Neural progenitor cell (in vitro differentiated cells): ENCODE results near the gene GCC1. TPM values are rescaled to one million over a fixed set of nuclear protein-coding genes. Genes with fewer than 3 reads are reported as not detected.

Experiments
- DNase-seq: peaks from one replicate; pipeline ENCODE4 v3.0.0-alpha.2; 2016; ENCODE audit warnings: low spot score
- H2AFZ ChIP-seq: fragments of 200-600 bp; sonication (generic); replicated peaks from 2 replicates; pipeline ENCODE4 v1.6.1; 2016; ENCODE audit warnings: antibody characterized with exemption
- H3F3A ChIP-seq: fragments of 200-600 bp; sonication (generic); 2 replicates; pipeline ENCODE4 v1.6.1; 2016; ENCODE audit warnings: antibody characterized with exemption, low read depth
- H3K27ac ChIP-seq: fragments of 200-600 bp; sonication (generic); 2 replicates; pipeline ENCODE4 v1.5.1; 2016; ENCODE audit warnings: mild to moderate bottlenecking
- H3K27me3 ChIP-seq: fragments of 200-600 bp; sonication (generic); 2 replicates; pipeline ENCODE4 v1.6.1; 2016; ENCODE audit warnings: mild to moderate bottlenecking, moderate library complexity
- H3K36me3 ChIP-seq: fragments of 200-600 bp; sonication (generic); 2 replicates; pipeline ENCODE4 v1.5.1; 2016
- H3K4me1 ChIP-seq: fragments of 200-600 bp; sonication (generic); 2 replicates; pipeline ENCODE4 v1.6.1; 2016; ENCODE audit warnings: mixed run types
- H3K4me2 ChIP-seq: fragments of 200-600 bp; sonication (generic); 2 replicates; pipeline ENCODE4 v1.6.1; 2016
- H3K4me3 ChIP-seq: fragments of 200-600 bp; sonication (generic); 2 replicates; pipeline ENCODE4 v1.5.1; 2016
- H3K79me2 ChIP-seq: fragments of 200-600 bp; sonication (generic); 2 replicates; pipeline ENCODE4 v1.6.1; 2016; ENCODE audit warnings: low read depth
- H3K9ac ChIP-seq: fragments of 200-600 bp; sonication (generic); 2 replicates; pipeline ENCODE4 v1.6.1; 2016
- H3K9me3 ChIP-seq: fragments of 200-600 bp; sonication (generic); 2 replicates; pipeline ENCODE4 v1.5.1; 2016; ENCODE audit warnings: low read depth
- H4K20me1 ChIP-seq: fragments of 200-600 bp; sonication (generic); 2 replicates; pipeline ENCODE4 v1.6.1; 2016; ENCODE audit warnings: low read depth
- H3K27ac Mint-ChIP-seq: 3 replicates; pipeline ENCODE4 v1.8.0; 2021; ENCODE audit warnings: mixed read lengths
- H3K27me3 Mint-ChIP-seq: 2 replicates; pipeline ENCODE4 v1.8.0; 2022; ENCODE audit warnings: low read depth, mild to moderate bottlenecking, inconsistent platforms, moderate library complexity, mixed read lengths; ENCODE audit not compliant: insufficient read depth
- H3K36me3 Mint-ChIP-seq: 3 replicates; pipeline ENCODE4 v1.8.0; 2021; ENCODE audit warnings: mixed read lengths
- H3K4me1 Mint-ChIP-seq: 3 replicates; pipeline ENCODE4 v1.8.0; 2021; ENCODE audit warnings: mixed read lengths
- H3K4me3 Mint-ChIP-seq: 3 replicates; pipeline ENCODE4 v1.8.0; 2021; ENCODE audit warnings: mild to moderate bottlenecking, moderate library complexity, mixed read lengths
- H3K9me3 Mint-ChIP-seq: 3 replicates; pipeline ENCODE4 v1.8.0; 2020; ENCODE audit warnings: mixed read lengths
- CTCF ChIP-seq: fragments of 200-600 bp; sonication (generic); IDR thresholded peaks from 2 replicates; pipeline ENCODE4 v1.5.1; 2017; ENCODE audit warnings: antibody characterized with exemption, mild to moderate bottlenecking
- EZH2 ChIP-seq: fragments of 200-600 bp; sonication (generic); IDR thresholded peaks from 2 replicates; pipeline ENCODE4 v1.6.1; 2017; ENCODE audit warnings: antibody characterized with exemption, mild to moderate bottlenecking, moderate library complexity
- EZH2phosphoT487 ChIP-seq: fragments of 200-600 bp; sonication (generic); IDR thresholded peaks from 2 replicates; pipeline ENCODE4 v1.6.1; 2017; ENCODE audit warnings: antibody characterized with exemption
- total RNA-seq: library from RNA; depleted of rRNA; stranded (reverse); fragments of >200 nt; gene quantifications from 2 replicates; pipeline ENCODE4 v1.2.3, GENCODE V29; 2015; ENCODE audit warnings: low replicate concordance

Gene GCC1
- total RNA-seq, 1 donor from 2014 or later = 7.1 TPM

GRCh38 chr7:127588019-127588696, 2.8 kb upstream of the GCC1 start, which contains the start of gene ARF5:
ARF5 (plus strand) TSS chr7:127588411; CDS start chr7:127588499, 88 bp downstream.
- peaks cover 6% of the 10 kb centered on the region for H3K4me1 ChIP-seq
- peaks cover 10% of the 10 kb centered on the region for H3F3A ChIP-seq
- Mint-ChIP-seq H3K27me3 (peaks cover 6% of the 10 kb centered on the region), H3K4me3 (peak within 1 kb of the TSS; percentile 96), H3K4me1 (peaks cover 28% of the 10 kb centered on the region), H3K36me3 (peaks cover 20% of the 10 kb centered on the region), H3K27ac (peak within 1 kb of the TSS; percentile 76), H3K9me3 (no peaks in the 10 kb centered on the region)
- H3K9ac ChIP-seq = peak within 1 kb of the TSS; percentile 80
- H4K20me1 ChIP-seq = peaks cover 25% of the 10 kb centered on the region
- H3K27me3 ChIP-seq = peaks cover 19% of the 10 kb centered on the region
- peaks cover 34% of the 10 kb centered on the region for H3K79me2 ChIP-seq
- H3K36me3 ChIP-seq = no peaks in the 10 kb centered on the region
- peak within 1 kb of the TSS; percentile 14 for H3K27ac ChIP-seq
- H3K4me2 ChIP-seq = peak within 1 kb of the TSS; percentile 91
- H2AFZ ChIP-seq = peak within 1 kb of the TSS; percentile 97
- TF ChIP-seq EZH2phosphoT487 (no peak), CTCF (no peak), EZH2 (no peak)
- peak; percentile 93 for DNase-seq
- peak within 1 kb of the TSS; percentile 98 for H3K4me3 ChIP-seq
- no peaks in the 10 kb centered on the region for H3K9me3 ChIP-seq

GRCh38 chr7:127587663-127588018, 2.2 kb upstream of the GCC1 start:
- Histone ChIP-seq H3K27ac (no peak overlapping the region), H3K4me3 (peak overlapping the region; percentile 98), H3K4me2 (peak overlapping the region; percentile 91), H4K20me1 (peaks cover 25% of the 10 kb centered on the region), H2AFZ (peak overlapping the region; percentile 81), H3K4me1 (peaks cover 6% of the 10 kb centered on the region), H3K27me3 (peaks cover 19% of the 10 kb centered on the region), H3F3A (peaks cover 10% of the 10 kb centered on the region), H3K79me2 (peaks cover 34% of the 10 kb centered on the region), H3K9me3 (no peaks in the 10 kb centered on the region), H3K36me3 (no peaks in the 10 kb centered on the region), H3K9ac (no peak overlapping the region)
- peak overlapping the region; percentile 93 for H3K4me3 Mint-ChIP-seq
- H3K36me3 Mint-ChIP-seq = peaks cover 20% of the 10 kb centered on the region
- H3K9me3 Mint-ChIP-seq = no peaks in the 10 kb centered on the region
- DNase-seq = no peak
- no peak for TF ChIP-seq EZH2
- no peak overlapping the region for H3K27ac Mint-ChIP-seq
- H3K4me1 Mint-ChIP-seq = peaks cover 28% of the 10 kb centered on the region
- peaks cover 6% of the 10 kb centered on the region for H3K27me3 Mint-ChIP-seq

GRCh38 chr7:127586346-127586745, 950 bp upstream of the GCC1 start:
- Histone ChIP-seq H3F3A (peaks cover 10% of the 10 kb centered on the region), H3K9me3 (no peaks in the 10 kb centered on the region), H3K36me3 (no peaks in the 10 kb centered on the region), H3K4me3 (no peak overlapping the region), H4K20me1 (peaks cover 25% of the 10 kb centered on the region), H3K79me2 (peaks cover 34% of the 10 kb centered on the region), H3K4me1 (peaks cover 6% of the 10 kb centered on the region), H3K27ac (no peak overlapping the region), H3K9ac (no peak overlapping the region), H3K27me3 (peaks cover 19% of the 10 kb centered on the region), H2AFZ (no peak overlapping the region), H3K4me2 (no peak overlapping the region)
- H3K27ac Mint-ChIP-seq = no peak overlapping the region
- no peak for TF ChIP-seq EZH2phosphoT487
- no peak for TF ChIP-seq CTCF
- TF ChIP-seq EZH2 = no peak
- no peak for DNase-seq
- peaks cover 21% of the 10 kb centered on the region for H3K36me3 Mint-ChIP-seq
- peaks cover 4% of the 10 kb centered on the region for H3K27me3 Mint-ChIP-seq
- H3K9me3 Mint-ChIP-seq = no peaks in the 10 kb centered on the region
- H3K4me3 Mint-ChIP-seq = peak overlapping the region; percentile 93
- H3K4me1 Mint-ChIP-seq = peaks cover 28% of the 10 kb centered on the region

GRCh38 chr7:127584648-127585043, 750 bp downstream of the GCC1 start:
- Mint-ChIP-seq H3K4me1 (peaks cover 24% of the 10 kb centered on the region), H3K36me3 (peaks cover 13% of the 10 kb centered on the region), H3K9me3 (no peaks in the 10 kb centered on the region), H3K27ac (no peak overlapping the region), H3K4me3 (peak overlapping the region; percentile 93), H3K27me3 (peaks cover 4% of the 10 kb centered on the region)
- H3K4me2 ChIP-seq = peak overlapping the region; percentile 99
- no peak overlapping the region for H3K27ac ChIP-seq
- no peaks in the 10 kb centered on the region for H3K9me3 ChIP-seq
- H3K4me3 ChIP-seq = peak overlapping the region; percentile 66
- peaks cover 10% of the 10 kb centered on the region for H3F3A ChIP-seq
- H4K20me1 ChIP-seq = peaks cover 30% of the 10 kb centered on the region
- DNase-seq = no peak
- TF ChIP-seq EZH2 (no peak), EZH2phosphoT487 (no peak), CTCF (no peak)
- H3K4me1 ChIP-seq = peaks cover 6% of the 10 kb centered on the region
- peaks cover 19% of the 10 kb centered on the region for H3K27me3 ChIP-seq
- peaks cover 33% of the 10 kb centered on the region for H3K79me2 ChIP-seq
- peak overlapping the region; percentile 84 for H3K9ac ChIP-seq
- no peaks in the 10 kb centered on the region for H3K36me3 ChIP-seq
- H2AFZ ChIP-seq = no peak overlapping the region
